Neutrophil (primary cell): Measurements from ENCODE around the gene CRTC3.
"Not testable (repeated sequence)": the region's sequence is repeated elsewhere in the genome, so short reads cannot be mapped to it uniquely, and the experiment has no call there.

Experiments
- H3K27ac ChIP-seq: fragments of 200-600 bp; sonication (generic); 2 replicates; pipeline ENCODE4 v1.5.1; 2016; ENCODE audit warnings: mild to moderate bottlenecking, moderate library complexity
- H3K27me3 ChIP-seq: fragments of 200-600 bp; sonication (generic); 2 replicates; pipeline ENCODE4 v1.6.0; 2016; ENCODE audit warnings: mild to moderate bottlenecking
- H3K36me3 ChIP-seq: fragments of 200-600 bp; sonication (generic); 2 replicates; pipeline ENCODE4 v1.5.1; 2017
- H3K4me1 ChIP-seq, 2 experiments: fragments of 200-600 bp in 1 of 2; sonication (generic) in 1 of 2; 1 replicate in 1 of 2; 2 replicates in 1 of 2; pipeline versions ENCODE4 v1.5.1 to v1.6.1; 2013 to 2016; ENCODE audit warnings: low read depth in 1 of 2, low read length in 1 of 2, mild to moderate bottlenecking in 1 of 2, moderate library complexity in 1 of 2; ENCODE audit not compliant: control insufficient read depth in 1 of 2, insufficient read depth in 1 of 2
- H3K4me3 ChIP-seq, 2 experiments: fragments of 200-600 bp in 1 of 2; sonication (generic) in 1 of 2; 1 replicate in 1 of 2; 2 replicates in 1 of 2; pipeline ENCODE4 v1.5.1; 2013 to 2016; ENCODE audit warnings: low read depth in 1 of 2, low read length in 1 of 2, mild to moderate bottlenecking in 1 of 2, moderate library complexity in 1 of 2
- H3K9me3 ChIP-seq: fragments of 200-600 bp; sonication (generic); 2 replicates; pipeline ENCODE4 v1.5.1; 2016
- TF ChIP-seq, protein P1 (sequence below): fragments of 200-600 bp; sonication (generic); IDR thresholded peaks from 2 replicates; pipeline ENCODE4 v1.5.1; 2016; ENCODE audit warnings: antibody characterized with exemption

Gene CRTC3

DNA sequence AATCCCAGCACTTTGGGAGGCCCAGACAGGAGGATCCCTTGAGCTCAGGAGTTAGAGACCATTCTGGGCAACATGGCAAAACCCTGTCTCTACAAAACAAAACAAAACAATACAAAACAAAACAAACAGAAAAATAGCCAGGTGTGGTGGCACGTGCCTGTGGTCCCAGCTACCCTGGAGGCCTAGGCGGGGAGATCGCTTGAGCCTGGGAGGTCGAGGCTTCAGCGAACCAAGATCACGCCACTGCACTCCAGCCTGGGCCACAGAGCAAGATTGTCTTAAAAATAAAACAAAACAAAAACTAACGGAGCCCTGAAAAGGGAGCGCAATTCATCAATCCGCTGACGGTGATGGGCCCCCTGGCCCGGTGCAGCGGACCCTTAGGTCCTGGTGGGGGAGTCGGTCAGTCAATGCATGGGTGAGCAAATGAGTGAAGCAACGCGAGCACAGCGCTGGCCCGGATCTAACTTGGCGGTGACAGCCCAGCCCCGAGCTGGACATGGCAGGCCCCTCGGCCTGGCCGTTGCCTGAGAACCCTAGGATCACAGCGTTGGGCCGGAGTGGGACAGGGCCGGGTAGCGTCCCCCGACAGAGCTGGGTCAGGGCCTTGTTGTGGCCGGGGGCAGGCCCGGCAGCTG, 135.0 kb downstream of the CRTC3 start:
- H3K9me3 ChIP-seq = no peaks in the 10 kb centered on the region
- peaks cover 15% of the 10 kb centered on the region for H3K27me3 ChIP-seq
- no peak overlapping the region for H3K27ac ChIP-seq
- H3K36me3 ChIP-seq = no peaks in the 10 kb centered on the region
- TF ChIP-seq, protein P1, sequence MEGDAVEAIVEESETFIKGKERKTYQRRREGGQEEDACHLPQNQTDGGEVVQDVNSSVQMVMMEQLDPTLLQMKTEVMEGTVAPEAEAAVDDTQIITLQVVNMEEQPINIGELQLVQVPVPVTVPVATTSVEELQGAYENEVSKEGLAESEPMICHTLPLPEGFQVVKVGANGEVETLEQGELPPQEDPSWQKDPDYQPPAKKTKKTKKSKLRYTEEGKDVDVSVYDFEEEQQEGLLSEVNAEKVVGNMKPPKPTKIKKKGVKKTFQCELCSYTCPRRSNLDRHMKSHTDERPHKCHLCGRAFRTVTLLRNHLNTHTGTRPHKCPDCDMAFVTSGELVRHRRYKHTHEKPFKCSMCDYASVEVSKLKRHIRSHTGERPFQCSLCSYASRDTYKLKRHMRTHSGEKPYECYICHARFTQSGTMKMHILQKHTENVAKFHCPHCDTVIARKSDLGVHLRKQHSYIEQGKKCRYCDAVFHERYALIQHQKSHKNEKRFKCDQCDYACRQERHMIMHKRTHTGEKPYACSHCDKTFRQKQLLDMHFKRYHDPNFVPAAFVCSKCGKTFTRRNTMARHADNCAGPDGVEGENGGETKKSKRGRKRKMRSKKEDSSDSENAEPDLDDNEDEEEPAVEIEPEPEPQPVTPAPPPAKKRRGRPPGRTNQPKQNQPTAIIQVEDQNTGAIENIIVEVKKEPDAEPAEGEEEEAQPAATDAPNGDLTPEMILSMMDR = no peak
- H3K4me1 ChIP-seq = peaks cover 35 to 37% of the 10 kb centered on the region in 2 experiments
- H3K4me3 ChIP-seq = peak overlapping the region; percentile 74 to 77

DNA sequence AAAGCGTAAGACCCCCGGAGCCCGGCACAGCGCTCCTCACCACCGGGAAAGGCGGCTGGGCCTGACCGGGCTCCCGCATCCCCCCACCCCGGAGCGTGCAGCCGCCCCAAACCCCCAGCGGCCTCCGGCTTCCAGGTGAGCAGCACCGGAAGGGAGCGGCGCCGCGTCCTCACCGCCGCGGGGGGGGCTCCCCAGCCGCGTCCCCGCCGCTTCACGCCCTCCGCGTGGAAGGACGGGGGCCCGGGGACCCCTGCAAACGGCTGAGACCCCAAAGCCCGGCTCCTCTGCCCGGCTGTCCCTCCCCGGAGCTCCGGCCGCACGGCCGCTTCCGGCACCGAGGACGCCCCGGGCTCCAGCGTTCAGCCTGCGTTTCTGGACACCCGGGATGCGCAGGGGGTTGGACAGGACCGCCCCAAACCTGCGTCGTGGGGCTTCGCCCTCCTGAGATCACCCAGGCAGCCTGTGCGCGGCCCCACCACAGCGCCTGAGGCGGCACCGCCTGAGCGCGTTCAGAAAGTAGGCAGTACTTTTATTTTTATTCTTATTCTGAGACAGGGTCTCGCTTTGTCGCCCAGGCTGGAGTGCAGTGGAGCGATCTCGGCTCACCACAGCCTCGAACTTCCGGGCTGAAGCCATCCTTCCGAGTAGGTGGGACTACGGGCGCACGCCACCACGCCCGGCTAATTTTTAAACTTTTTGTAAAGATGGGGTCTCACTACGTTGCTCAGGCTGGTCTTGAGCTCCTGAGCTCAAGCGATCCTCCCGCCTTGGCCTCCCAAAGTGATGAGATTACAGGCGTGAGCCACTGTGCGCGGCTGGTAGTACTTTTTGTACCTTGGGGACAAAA, 135.8 kb downstream of the CRTC3 start:
- TF ChIP-seq, protein P1 = no peak
- Histone ChIP-seq H3K9me3 (no peaks in the 10 kb centered on the region), H3K4me1 (peaks cover 28 to 29% of the 10 kb centered on the region in 2 experiments), H3K27me3 (peaks cover 15% of the 10 kb centered on the region), H3K27ac (no peak overlapping the region), H3K36me3 (no peaks in the 10 kb centered on the region), H3K4me3 (peak overlapping the region; percentile 74 to 77)

DNA sequence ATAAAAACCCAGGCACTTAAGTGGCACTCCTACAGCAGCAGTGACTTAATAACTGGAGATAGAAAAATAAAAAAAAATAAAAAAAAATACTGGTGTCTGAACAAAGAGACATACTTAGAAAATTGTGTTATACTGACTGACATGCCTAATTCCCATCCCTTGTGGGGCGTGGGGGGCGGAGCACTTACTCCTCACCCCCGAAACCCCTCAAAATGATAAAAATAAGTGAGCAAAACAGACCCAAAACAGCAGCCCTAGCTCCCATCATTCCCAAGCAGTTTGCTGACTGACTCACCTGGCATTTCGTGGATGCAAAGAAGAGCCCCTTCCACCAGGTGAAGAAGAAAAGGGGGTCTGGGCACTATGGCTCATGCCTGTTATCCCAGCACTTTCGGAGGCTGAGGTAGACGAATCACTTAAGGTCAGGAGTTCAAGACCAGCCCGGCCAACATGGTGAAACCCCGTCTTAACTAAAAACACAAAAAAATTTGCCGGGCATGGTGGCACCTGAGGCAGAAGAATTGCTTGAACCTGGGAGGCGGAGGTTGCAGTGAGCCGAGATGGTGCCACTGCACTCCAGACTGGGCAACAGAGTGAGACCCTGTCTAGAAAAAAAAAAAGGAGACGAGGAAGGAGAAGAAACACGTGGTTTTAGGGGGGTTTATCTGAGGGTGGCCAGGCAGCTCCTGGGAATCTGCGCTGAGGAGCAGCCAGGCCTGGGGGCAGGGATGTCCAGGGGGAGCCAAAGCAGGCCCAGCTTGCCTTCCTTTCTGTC, 136.6 kb downstream of the CRTC3 start:
- H3K4me3 ChIP-seq = peak overlapping the region; percentile 74 to 77
- H3K9me3 ChIP-seq = no peaks in the 10 kb centered on the region
- H3K27ac ChIP-seq = no peak overlapping the region
- peaks cover 15% of the 10 kb centered on the region for H3K27me3 ChIP-seq
- TF ChIP-seq, protein P1 = no peak
- peaks cover 20 to 21% of the 10 kb centered on the region in 2 experiments for H3K4me1 ChIP-seq
- no peaks in the 10 kb centered on the region for H3K36me3 ChIP-seq

DNA sequence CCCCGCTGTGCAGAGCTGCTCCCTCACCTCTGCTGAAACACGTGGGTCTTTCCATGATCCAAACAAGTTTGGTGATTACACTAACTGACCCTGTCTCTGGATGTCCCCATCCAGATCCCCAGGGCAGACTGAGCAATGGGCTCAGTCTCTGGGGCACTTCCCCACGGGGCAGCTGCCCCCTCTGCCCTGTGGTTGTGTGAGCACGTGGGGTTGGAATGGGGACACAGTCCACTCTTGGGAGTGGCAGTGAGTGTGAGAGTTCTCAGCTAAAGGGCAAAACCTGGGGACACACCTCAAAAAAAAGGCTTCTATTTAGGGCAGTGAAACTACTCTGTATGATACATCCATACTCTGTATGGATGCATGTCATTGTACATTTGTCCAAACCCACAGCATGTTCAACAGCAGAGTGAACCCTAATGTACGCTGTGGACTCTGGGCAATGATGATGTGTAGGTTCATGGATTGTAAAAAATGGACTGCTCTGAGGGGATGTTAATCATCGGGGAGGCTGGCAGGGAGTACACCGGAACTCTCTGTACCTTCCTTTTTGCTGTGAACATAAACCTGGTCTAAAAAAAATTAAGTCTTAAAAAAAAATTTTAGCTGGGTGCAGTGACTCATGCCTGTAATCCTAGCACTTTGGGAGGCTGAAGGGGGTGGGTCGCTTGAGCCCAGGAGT, 137.5 kb downstream of the CRTC3 start:
- H3K27ac ChIP-seq = no peak overlapping the region
- H3K4me1 ChIP-seq = peaks cover 11 to 12% of the 10 kb centered on the region in 2 experiments
- TF ChIP-seq, protein P1 = no peak
- no peaks in the 10 kb centered on the region for H3K36me3 ChIP-seq
- H3K27me3 ChIP-seq = peaks cover 15% of the 10 kb centered on the region
- no peaks in the 10 kb centered on the region for H3K9me3 ChIP-seq
- H3K4me3 ChIP-seq = no peak overlapping the region

DNA sequence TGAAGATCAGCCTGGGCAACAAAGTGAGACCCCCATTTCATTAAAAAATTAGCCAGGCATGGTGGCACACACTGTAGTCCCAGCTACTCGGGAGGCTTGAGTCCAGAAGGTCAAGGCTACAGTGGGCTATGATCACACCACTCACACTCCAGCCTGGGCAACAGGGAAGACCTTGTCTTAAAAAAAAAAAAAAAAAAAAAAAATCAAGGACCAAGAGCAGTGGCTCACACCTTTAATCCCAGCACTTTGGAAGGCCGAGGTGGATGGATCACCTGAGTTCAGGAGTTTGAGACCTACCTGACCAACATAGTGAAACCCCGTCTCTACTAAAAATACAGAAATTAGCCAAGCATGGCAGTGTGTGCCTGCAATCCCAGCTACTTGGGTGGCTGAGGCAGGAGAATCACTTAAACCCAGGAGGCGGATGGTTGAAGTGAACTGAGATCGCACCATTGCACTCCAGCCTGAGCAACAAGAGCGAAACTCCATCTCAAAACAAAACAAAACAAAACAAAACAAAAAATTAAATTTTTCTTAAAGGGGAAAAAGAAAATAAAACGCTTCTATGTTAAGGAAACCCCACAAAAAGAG, 138.1 kb downstream of the CRTC3 start:
- H3K27ac ChIP-seq = not testable (repeated sequence)

DNA sequence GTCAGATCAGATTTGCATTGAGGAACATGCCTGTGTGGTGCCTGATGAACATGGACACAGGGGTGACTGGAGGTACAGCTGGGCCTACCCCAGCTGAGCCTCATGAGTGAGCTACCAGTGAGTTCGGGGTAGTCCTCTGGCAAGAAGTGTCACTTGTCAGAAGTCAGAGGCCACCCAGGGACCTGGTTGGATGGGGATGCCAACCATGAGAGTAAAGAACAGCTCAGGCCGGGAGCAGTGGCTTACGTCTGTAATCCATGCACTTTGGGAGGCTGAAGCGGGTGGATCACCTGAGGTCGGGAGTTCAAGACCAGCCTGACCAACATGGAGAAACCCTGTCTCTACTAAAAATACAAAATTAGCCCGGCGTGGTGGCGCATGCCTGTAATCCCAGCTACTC, 140.9 kb downstream of the CRTC3 start:
- peaks cover 15% of the 10 kb centered on the region for H3K27me3 ChIP-seq
- not testable (repeated sequence) for H3K36me3 ChIP-seq, H3K4me1 ChIP-seq, H3K9me3 ChIP-seq, H3K4me3 ChIP-seq, H3K27ac ChIP-seq

More for the DNA sequence above, 138.1 kb downstream of the CRTC3 start:
- not testable (repeated sequence) for H3K36me3 ChIP-seq, H3K4me3 ChIP-seq, H3K9me3 ChIP-seq
- Histone ChIP-seq H3K27me3 (peaks cover 15% of the 10 kb centered on the region), H3K4me1 (peaks cover 10 to 12% of the 10 kb centered on the region in 2 experiments)
